K562 (cell line): ENCODE results near the gene CACNA2D4. TPM values are rescaled to one million over a fixed set of nuclear protein-coding genes. Genes with fewer than 3 reads are reported as not detected.
A peak's percentile ranks its signal among the peaks of the same experiment; 100 is the strongest.

Source experiments
- ATAC-seq: fragments of 200-7000 bp; cut with Tn5 transposase; 3 replicates; pipeline ENCODE4 v1.9.1; 2020; ENCODE audit warnings: moderate library complexity
- BruUV-seq: library from RNA; stranded (reverse); fragments of 400-500 nt; replicated peaks from 2 replicates; lab custom pipeline; 2021; lab: Mats Ljungman, UMichigan
- CTCF ChIA-PET: fragments of 300-600 bp; formaldehyde crosslinking; extraction: SDS; loops from one replicate; lab custom pipeline; 2021; ENCODE audit warnings: low intra/inter-chr PET ratio; lab: Yijun Ruan, JAX
- POLR2A ChIA-PET: fragments of 300-600, 350-650 bp; sonication (Branson Sonifier 250); formaldehyde crosslinking; extraction: SDS; loops from one replicate; lab custom pipeline; 2021; ENCODE audit warnings: antibody characterized with exemption, inconsistent platforms; lab: Yijun Ruan, JAX
- DNase-seq, 4 experiments: peaks; one replicate each; pipeline versions ENCODE4 v3.0.0 to v3.0.0-alpha.2; 2011 to 2018; ENCODE audit warnings: low spot score in 3 of 4, mixed read lengths in 3 of 4; ENCODE audit errors: extremely low read depth in 1 of 4
- FAIRE-seq: peaks from 2 replicates; lab custom pipeline; 2011; peaks lifted over from hg19 to GRCh38; lab: Jason Lieb, UNC
- H2AFZ ChIP-seq: 2 replicates; pipeline ENCODE4 v1.6.0; 2011; ENCODE audit warnings: low read depth, low read length, control low read depth, inconsistent platforms
- H3K27ac ChIP-seq: fragments of 200-600 bp; 3 replicates; pipeline ENCODE4 v1.8.0; 2011; ENCODE audit warnings: low read depth, mild to moderate bottlenecking, control low read depth, inconsistent platforms, low read length, moderate library complexity, mixed read lengths; ENCODE audit errors: extremely low read depth
- H3K27me3 ChIP-seq, 2 experiments: fragments of 300-600 bp in 1 of 2; 2 replicates in 1 of 2; 3 replicates in 1 of 2; pipeline versions ENCODE4 v1.6.0 to v1.8.0; 2011; ENCODE audit warnings: inconsistent platforms in 2 of 2, low read length in 2 of 2, mild to moderate bottlenecking in 1 of 2, mixed read lengths in 1 of 2, moderate library complexity in 1 of 2; ENCODE audit not compliant: control insufficient read depth in 2 of 2, insufficient read depth in 2 of 2
- H3K36me3 ChIP-seq: fragments of 300-600 bp; 3 replicates; pipeline ENCODE4 v1.8.0; 2011; ENCODE audit warnings: mild to moderate bottlenecking, low read length, inconsistent platforms; ENCODE audit not compliant: control insufficient read depth, insufficient read depth
- H3K4me1 ChIP-seq, 2 experiments: fragments of 200-600 bp in 1 of 2; replicated peaks in 1 of 2; 2 replicates in 1 of 2; 3 replicates in 1 of 2; pipeline versions ENCODE4 v1.5.1 to v1.8.0; 2011; ENCODE audit warnings: inconsistent platforms in 2 of 2, low read length in 2 of 2, mild to moderate bottlenecking in 1 of 2, mixed read lengths in 1 of 2, moderate library complexity in 1 of 2; ENCODE audit not compliant: control insufficient read depth in 2 of 2, insufficient read depth in 2 of 2
- H3K4me2 ChIP-seq: 2 replicates; pipeline ENCODE4 v1.6.1; 2011; ENCODE audit warnings: low read length, control low read depth, inconsistent platforms, mixed read lengths; ENCODE audit not compliant: insufficient read depth
- H3K4me3 ChIP-seq: fragments of 200-600 bp; sonication (generic), shearing (Covaris generic); 2 replicates; pipeline ENCODE4 v1.5.1; 2016; ENCODE audit warnings: control low read depth, inconsistent platforms
- H3K79me2 ChIP-seq: fragments of 200-600 bp; 3 replicates; pipeline ENCODE4 v1.8.0; 2011; ENCODE audit warnings: low read length, inconsistent platforms; ENCODE audit not compliant: control insufficient read depth, insufficient read depth
- H3K9ac ChIP-seq, 2 experiments: 2 replicates each; pipeline versions ENCODE4 v1.6.0 to v1.6.1; 2011; ENCODE audit warnings: low read depth in 2 of 2, low read length in 2 of 2, control low read depth in 1 of 2, inconsistent platforms in 1 of 2, mild to moderate bottlenecking in 1 of 2, mixed read lengths in 1 of 2; ENCODE audit not compliant: insufficient read depth in 1 of 2
- H3K9me1 ChIP-seq: one replicate; pipeline ENCODE4 v1.6.0; 2011; ENCODE audit warnings: inconsistent platforms, mild to moderate bottlenecking, low read length, moderate library complexity; ENCODE audit not compliant: control insufficient read depth, insufficient read depth
- H3K9me3 ChIP-seq: replicated peaks from 2 replicates; pipeline ENCODE4 v1.5.1; 2011; ENCODE audit warnings: low read depth, low read length, inconsistent platforms; ENCODE audit not compliant: control insufficient read depth, insufficient read depth
- H4K20me1 ChIP-seq: replicated peaks from 2 replicates; pipeline ENCODE4 v1.6.1; 2011; ENCODE audit warnings: low read length, inconsistent platforms, mixed read lengths; ENCODE audit not compliant: control insufficient read depth, insufficient read depth
- DDX20 ChIP-seq: fragments of 450-650 bp; IDR thresholded peaks from 2 replicates; pipeline ENCODE4 v1.6.1; 2016; ENCODE audit warnings: missing genetic modification characterization, low read depth, mild to moderate bottlenecking, missing compliant biosample characterization, moderate library complexity
- NRF1 ChIP-seq, 2 experiments: fragments of 450-650 bp; IDR thresholded peaks in 1 of 2; conservative IDR thresholded peaks in 1 of 2; 2 replicates each; pipeline ENCODE4 v1.6.1; 2014; ENCODE audit warnings: mild to moderate bottlenecking in 2 of 2
- RAD51 ChIP-seq: fragments of 450-650 bp; IDR thresholded peaks from 2 replicates; pipeline ENCODE4 v1.7.1; 2016; ENCODE audit warnings: low read depth, mild to moderate bottlenecking, borderline replicate concordance
- SIRT6 ChIP-seq: IDR thresholded peaks from one replicate; pipeline ENCODE4 v1.6.1; 2012; ENCODE audit warnings: low read depth, mild to moderate bottlenecking, control low read depth, inconsistent platforms, low read length, moderate library complexity
- SIX5 ChIP-seq, 2 experiments: IDR thresholded peaks; 2 replicates each; pipeline ENCODE4 v1.6.1; 2011; ENCODE audit warnings: low read length in 2 of 2, borderline replicate concordance in 1 of 2, low read depth in 1 of 2, mild to moderate bottlenecking in 1 of 2, moderate library complexity in 1 of 2; ENCODE audit not compliant: insufficient read depth in 1 of 2
- TARDBP ChIP-seq: fragments of 450-650 bp; IDR thresholded peaks from 2 replicates; pipeline ENCODE4 v1.6.1; 2016
- ZNF57 ChIP-seq: fragments of 450-650 bp; formaldehyde crosslinking; IDR thresholded peaks from 2 replicates; pipeline ENCODE4 v1.4.0; 2020; ENCODE audit warnings: mild to moderate bottlenecking, moderate library complexity
- WGBS: fragments of 100-300 bp; shearing (Covaris generic); methylation state at CpG from one replicate; pipeline ENCODE4 v1.1.6; 2016; ENCODE audit warnings: low coverage, mixed read lengths; ENCODE audit not compliant: insufficient coverage; ENCODE audit errors: missing lambda C conversion rate; 5-methylcytosine and 5-hydroxymethylcytosine counted together
- in situ Hi-C: fragments of 300-500 bp; cut with MboI; formaldehyde crosslinking; loops from 4 replicates; pipeline ENCODE4 v1.15.0; 2018; ENCODE audit warnings: inconsistent platforms, mixed read lengths
- intact Hi-C: fragments of 100-400 bp; cut with micrococcal nuclease; formaldehyde crosslinking; loops from 2 replicates; pipeline ENCODE4 v1.14.2; 2022
- polyA plus RNA-seq, 8 experiments: library from polyadenylated mRNA; depleted of rRNA in 4 of 8; stranded (reverse) in 5 of 8; unstranded in 3 of 8; fragments of >200 nt; fragmentation: Nextera tagmentation in 2 of 8; fragmentation: Illumina TruSeq in 1 of 8; extraction: Ambion mirVana in 2 of 8; extraction: Trizol in 1 of 8; gene quantifications; 2 replicates each; pipeline versions ENCODE4 v1.2.1 to v1.2.3, GENCODE V29; 2011 to 2014; ENCODE audit warnings: inconsistent platforms in 1 of 8, missing spikeins in 1 of 8
- total RNA-seq, 7 experiments: library from RNA; depleted of rRNA in 6 of 7; stranded (reverse); fragments of >200 nt in 6 of 7; fragmentation: Illumina TruSeq in 2 of 7; extraction: Trizol in 2 of 7; gene quantifications; 2 replicates each; pipeline versions ENCODE4 v1.2.1 to v1.2.3, GENCODE V29; 2011 to 2021; ENCODE audit warnings: low replicate concordance in 1 of 7
- TF ChIP-seq, protein P1 (sequence below): sonication (generic); formaldehyde crosslinking; IDR thresholded peaks from 2 replicates; pipeline ENCODE4 v1.8.1; 2022; ENCODE audit warnings: missing genetic modification reagents
- TF ChIP-seq, protein P2 (sequence below): sonication (generic); formaldehyde crosslinking; IDR thresholded peaks from 2 replicates; pipeline ENCODE4 v1.9.0; 2022; ENCODE audit warnings: mild to moderate bottlenecking, missing genetic modification reagents

Gene CACNA2D4
- total and polyA plus RNA-seq, 9 of the 15 experiments (the other 6 are each of a cell fraction or from before 2014, with no cell fraction given): 0.04 to 0.69 (median 0.40) TPM; not detected in 3

DNA sequence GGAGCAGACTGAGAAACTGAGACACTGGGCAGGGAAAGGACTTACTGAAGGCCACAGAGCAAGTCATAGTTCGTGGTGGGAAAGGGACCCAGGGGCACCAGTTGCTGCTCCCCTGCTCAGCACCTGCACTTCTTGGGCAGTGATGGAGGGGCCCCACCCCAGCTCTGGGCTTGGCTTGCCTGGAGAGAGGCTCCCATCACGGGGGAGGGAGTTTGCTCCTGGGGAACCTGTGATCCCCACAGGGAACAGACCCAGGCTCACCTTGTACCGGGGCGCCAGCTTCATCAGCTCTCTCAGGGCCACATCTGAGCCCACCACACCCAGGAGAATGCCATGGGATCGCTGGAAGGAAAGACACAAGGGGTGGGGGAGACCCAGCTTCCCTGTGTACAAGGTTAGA lies 39.8 kb downstream of the CACNA2D4 start:
- Histone ChIP-seq H3K9me3 (no peaks in the 10 kb centered on the region), H3K9me1 (no peaks in the 10 kb centered on the region), H2AFZ (no peak overlapping the region), H3K79me2 (no peaks in the 10 kb centered on the region), H3K27ac (no peak overlapping the region), H3K36me3 (no peaks in the 10 kb centered on the region), H3K27me3 (peaks cover 2 to 19% of the 10 kb centered on the region in 2 experiments; a peak in 3 of 5 replicates), H3K4me1 (peaks cover 5 to 8% of the 10 kb centered on the region in 2 experiments; a peak in 4 of 5 replicates), H3K9ac (no peak overlapping the region), H3K4me3 (no peak overlapping the region), H3K4me2 (no peak overlapping the region), H4K20me1 (no peaks in the 10 kb centered on the region)
- intact Hi-C loops (no loop called here), in situ Hi-C loops (no loop called here)
- WGBS: 7% methylated on average over 5 of the region's 5 CpGs
- no peak for FAIRE-seq
- BruUV-seq: no TSS peak
- TF ChIP-seq, protein P1, sequence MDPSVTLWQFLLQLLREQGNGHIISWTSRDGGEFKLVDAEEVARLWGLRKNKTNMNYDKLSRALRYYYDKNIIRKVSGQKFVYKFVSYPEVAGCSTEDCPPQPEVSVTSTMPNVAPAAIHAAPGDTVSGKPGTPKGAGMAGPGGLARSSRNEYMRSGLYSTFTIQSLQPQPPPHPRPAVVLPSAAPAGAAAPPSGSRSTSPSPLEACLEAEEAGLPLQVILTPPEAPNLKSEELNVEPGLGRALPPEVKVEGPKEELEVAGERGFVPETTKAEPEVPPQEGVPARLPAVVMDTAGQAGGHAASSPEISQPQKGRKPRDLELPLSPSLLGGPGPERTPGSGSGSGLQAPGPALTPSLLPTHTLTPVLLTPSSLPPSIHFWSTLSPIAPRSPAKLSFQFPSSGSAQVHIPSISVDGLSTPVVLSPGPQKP (CRISPR knock-in tag): no peak
- TF ChIP-seq TARDBP (no peak), SIRT6 (no peak), ZNF57 (CRISPR knock-in tag) (no peak), NRF1 (conservative IDR thresholded peaks at IDR 0.05 in 1 of 2, IDR thresholded peaks at IDR 0.05 in 1 of 2) (no peak), DDX20 (tag) (no peak), RAD51 (no peak), SIX5 (IDR thresholded peaks at IDR 0.05; ENCODE audit: borderline replicate concordance in 1 of 2, insufficient read depth in 1 of 2, low read depth in 1 of 2, low read length in 2 of 2) (no peak)
- TF ChIP-seq, protein P2, sequence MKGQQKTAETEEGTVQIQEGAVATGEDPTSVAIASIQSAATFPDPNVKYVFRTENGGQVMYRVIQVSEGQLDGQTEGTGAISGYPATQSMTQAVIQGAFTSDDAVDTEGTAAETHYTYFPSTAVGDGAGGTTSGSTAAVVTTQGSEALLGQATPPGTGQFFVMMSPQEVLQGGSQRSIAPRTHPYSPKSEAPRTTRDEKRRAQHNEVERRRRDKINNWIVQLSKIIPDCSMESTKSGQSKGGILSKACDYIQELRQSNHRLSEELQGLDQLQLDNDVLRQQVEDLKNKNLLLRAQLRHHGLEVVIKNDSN: no peak
- DNase-seq: peak in 1 of 4 experiments; percentile 1
- no peak for ATAC-seq
- ChIA-PET POLR2A (interaction anchor here (0.6 kb wide), 1 partner anchor 9 kb away, joined by 3 read pairs; no protein-coding TSS in a partner anchor), CTCF (no interaction called here)
